HG03575 (cell line): ENCODE measurements around the gene NISCH.

Experiments used
- ATAC-seq: cut with Tn5 transposase; IDR thresholded peaks from one replicate; pipeline ENCODE4 v1.9.1; 2021; ENCODE audit not compliant: unreplicated experiment, insufficient number of reproducible peaks, low FRiP score; ENCODE audit errors: extremely low read depth

The NISCH gene

DNA sequence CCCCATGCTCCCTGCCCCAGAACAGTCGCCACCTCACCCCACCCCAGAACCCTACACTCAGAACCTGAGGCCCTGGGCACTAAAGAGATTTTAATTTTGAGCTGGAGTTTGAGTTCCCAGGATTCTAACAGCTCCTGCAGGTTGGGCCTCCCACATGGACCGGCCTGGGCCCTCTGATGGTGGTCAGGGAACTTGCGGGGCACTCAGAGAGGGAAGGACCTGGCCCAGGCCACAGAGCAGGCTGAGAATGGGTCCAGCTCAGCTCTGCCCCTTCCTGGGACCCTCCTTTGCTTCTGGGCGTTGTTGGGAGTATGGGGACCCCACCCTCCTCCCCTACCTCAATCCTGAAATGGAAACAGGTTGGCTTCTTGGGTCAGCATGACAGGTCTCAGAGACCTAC is 9.4 kb upstream of the NISCH start:
- no peak for ATAC-seq

DNA sequence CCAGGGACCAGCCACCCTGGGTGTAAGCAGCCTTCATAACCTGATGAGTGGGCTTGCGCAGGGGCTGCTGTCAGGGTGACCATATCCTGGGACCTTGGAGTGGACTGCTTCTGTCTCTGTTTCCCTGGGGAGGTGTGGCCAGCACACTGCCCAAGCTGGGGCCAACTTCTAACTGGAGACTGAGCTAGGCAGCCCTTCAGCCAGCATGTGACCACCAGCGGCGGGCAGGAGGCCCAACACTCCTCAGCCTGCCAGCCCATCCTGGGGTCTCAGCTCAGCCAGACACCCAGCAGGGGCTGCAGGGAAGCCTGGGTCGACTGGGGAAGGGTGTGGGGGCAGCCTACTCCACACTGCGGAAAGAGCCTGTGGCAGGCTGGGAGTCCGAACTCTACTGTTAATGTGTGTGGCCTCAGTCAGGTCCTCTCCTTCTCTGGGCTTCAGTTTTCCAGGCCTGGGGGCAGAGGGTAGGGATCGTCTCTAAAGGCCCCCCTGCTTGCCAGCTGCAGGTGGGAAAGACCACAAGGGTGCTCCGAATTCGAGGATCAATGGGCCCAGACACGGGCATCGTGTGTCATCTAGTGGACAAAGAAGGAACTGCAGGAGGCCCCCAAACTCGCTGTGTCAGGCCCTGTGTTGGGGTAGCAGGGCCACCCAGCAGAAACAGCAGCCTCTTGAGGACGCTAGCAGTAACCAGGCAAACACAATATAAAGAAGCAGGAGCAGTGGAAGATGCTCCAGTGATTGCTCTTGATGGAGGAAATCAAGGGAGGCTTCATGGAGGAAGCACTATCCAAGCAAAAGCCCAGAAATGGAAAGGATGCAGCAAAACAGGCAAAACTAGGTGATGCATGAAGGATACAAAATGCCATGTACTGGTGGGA is 8.5 kb upstream of the NISCH start:
- no peak for ATAC-seq

DNA sequence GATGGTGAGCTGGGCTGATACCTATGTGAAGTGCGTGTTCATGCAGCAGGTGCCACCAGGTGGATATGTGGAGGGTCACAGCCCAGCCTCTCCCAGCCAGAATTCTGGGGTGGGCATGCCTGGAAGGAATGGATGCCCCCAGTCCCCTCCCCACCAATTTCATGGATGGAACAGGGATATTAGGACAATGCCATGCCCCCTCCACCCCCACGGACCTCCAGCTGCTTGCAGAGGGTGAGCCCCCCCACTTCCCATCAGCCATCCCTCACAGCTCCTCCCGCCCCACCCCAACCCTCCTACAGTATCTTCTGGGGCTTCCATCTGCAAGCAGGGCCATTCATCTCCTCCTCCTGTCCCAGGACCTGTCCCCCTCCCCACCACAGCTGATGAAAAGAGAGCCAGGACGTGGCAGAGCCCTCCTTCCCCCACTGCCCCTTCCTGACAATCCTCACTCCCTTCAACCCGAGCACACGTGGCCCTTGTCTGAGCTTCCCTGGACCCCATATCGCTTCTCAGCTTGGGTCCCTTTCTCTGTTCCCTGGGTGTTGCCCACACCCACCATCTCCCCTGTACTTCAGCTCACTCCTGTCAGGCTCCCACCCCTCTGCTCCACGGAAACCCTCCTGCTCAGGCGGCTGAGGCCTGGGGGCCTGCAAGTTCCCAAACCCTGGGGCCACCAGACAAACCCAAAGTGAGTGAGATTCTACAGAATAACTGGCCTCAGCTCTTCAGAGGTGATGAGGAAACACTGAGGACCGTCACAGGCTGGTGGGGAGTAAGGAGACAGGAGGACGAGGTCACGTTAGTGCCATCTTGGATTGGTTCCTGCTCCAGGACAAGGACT is 7.7 kb upstream of the NISCH start:
- no peak for ATAC-seq

- no peak for ATAC-seq
Observed at GRCh38 chr3:52450489-52451236, 4.7 kb upstream of the NISCH start.

DNA sequence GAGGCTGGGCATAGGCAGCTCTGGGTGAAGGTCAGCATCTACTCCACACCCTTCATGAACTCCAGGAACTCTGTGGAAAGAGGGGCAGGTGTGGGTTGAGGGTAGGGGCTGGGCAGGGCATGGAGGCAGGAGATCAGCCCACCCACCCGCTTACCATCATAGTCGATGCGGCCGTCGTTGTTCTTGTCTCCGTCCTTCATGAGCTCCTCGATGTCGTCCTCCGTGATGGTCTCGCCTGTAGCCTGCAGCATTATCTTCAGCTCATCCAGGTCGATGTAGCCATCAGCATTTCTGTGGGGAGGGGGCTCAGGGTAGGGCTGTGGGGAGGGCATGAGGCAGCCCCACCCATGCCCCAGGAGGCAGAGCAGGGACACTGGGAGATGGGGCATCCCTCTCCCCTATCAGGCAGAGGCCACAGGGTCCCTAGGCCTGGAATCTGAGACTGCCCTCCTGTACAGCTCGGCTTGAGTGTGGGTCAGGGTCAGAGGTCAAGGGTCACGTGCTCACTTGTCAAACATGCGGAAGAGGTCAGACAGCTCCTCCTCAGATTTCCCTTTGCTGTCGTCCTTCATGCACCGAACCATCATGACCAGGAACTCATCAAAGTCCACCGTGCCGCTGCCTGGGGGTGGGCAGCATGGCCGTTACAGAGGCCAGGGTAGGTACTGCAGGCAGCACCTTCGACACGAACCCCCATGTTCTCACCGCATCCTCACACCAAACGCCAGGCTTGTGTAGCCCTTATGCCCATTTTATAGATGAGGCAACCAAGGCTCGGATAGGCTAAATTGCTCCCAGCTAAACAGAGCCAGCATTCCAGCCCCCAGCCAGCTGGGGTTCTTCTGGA is 3.9 kb upstream of the NISCH start:
- no peak for ATAC-seq

GRCh38 chr3:52452126-52452525 is 3.3 kb upstream of the NISCH start:
- no peak for ATAC-seq

DNA sequence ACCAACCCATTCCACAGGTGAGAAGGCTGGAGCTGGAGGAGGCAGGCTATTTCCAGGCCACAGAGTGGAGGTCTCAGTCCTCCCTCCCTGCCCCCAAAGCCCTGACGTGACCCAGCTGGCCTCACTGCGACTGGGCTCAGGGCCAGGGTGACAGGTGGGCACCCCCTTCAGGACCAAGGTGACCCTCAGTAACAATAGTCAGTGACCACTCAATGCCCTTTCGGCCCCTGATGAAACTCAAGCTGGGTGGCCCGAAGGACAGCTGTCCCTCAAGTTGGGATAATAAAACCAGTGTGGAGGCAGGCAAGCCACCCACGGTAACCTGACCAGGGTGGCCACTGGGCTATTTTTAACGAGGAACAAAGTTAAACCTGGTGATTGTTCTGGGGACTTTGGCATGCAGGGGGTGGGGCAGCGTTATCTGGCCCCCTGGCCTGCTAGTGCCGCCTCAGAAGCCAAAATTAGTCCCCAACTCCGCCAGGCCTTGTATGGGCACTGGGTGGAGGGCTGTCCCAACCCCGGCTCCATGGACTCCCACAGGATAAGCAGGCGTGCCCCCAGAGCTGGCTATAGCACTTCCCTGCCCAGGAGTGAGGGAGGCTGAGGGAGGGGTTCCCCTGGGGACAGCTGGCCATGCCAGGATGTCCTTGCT is 2.7 kb upstream of the NISCH start:
- ATAC-seq = no peak

GRCh38 chr3:52453496-52454249 is 1.7 kb upstream of the NISCH start, which contains the start of gene TNNC1:
Gene TNNC1, minus strand, starts transcription at chr3:52454041. Its CDS starts 26 bp downstream, at chr3:52454015.
- ATAC-seq = no peak

DNA sequence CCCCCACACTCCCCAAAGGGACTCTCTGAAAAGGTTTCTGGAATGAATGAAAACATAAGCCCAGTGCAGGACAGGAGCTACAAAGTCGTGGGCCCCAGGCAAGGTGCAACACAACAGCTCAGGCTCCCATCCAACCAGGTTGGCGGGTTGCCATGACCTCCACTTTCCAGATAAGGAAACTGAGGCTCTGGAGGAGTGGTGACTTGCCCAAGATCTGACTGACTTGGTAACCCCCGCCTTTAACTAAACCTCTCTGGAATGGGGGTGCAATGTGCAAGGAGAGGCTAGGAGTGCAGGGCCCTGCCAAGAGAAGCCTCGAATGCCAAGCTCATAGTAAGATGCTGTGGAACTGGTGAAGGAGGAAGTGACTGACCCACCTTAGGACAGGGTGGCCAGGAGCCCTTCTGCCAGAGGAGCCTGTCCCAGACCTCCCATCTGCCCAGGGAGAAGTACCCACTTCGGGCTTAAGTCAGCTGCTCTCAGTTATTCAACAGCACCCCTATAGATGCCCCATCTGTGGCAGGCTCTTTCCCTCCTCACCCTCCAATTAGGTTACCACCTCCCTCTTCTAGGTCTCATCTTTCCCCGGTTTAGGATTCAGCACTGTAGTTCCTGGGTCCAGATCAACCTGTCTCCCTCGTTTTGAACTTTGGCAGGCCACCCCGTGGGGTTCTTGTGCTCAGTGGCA is 1.0 kb upstream of the NISCH start:
- ATAC-seq = no peak

DNA sequence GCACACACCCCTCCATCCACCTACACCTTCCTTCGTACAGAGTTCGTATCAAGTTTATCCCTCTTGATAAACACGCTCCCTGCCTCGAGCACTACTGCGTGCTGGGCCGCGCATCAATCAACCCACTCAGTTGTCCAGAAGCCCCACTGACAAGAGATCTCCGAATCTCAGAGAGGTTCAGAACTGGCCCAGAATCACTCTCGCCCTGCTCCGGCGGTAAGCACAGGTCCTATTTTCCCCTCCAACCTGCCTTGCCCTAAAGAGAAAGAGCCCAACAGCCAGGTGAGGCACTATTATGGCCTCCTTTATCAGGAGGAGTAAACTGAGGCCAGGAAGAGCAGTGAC is 494 bp upstream of the NISCH start:
- ATAC-seq = no peak

- no peak for ATAC-seq
Observed at GRCh38 chr3:52456169-52456799, 880 bp downstream of the NISCH start.

DNA sequence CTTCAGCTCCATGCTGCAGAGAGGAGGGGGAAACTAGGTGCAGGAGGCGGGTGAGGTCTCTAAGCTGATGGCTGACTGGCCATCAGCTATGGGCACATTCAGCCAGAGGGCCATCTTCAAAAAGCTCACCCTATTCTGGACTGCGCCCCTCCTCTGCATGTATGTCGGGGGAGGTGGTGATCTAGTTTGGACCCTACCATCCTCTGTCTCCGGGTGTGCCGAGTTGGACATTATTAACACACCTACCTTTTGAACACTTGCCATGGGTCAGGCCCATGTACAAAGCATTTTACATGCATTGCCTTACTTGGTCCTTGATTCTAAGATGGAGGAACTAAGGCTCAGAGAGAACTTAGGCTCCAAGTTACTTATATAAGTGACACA is 1.4 kb downstream of the NISCH start:
- no peak for ATAC-seq

- no peak for ATAC-seq
Observed at GRCh38 chr3:52458031-52458760, 2.8 kb downstream of the NISCH start.

DNA sequence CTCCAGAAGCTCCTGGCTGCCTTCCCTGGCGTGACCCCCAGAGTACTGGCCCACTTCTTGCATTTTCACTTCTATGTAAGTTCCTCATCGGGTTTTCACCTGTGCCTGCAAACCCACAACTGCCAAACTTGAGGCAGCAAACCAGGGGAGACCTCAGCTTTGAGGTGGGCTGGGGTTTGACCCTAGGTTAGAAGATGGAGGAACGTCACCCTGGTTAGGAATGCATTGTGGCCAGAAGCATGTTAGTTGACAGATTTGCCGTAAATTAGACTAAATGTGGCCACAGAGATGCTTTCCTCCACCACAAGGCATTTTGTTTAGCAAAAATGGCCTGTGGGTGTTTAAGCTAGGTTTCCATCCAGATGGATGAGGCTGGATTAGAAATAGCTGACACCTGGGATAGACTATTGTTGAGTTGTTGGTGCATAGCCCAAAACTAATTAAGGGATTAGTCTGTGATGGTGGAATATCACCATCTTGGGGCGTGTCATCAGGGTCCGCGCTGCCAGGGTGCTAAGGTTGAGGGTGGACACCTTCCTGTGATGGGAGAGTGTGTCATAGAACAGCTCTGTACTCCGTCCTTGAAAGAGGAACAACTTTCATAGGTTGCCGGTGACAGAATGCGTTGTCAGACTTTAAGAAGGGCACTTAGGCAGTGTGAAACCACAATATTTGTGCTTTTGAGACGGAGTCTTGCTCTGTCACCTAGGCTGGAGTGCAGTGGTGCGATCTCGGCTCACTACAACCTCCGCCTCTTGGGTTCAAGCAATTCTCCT is 3.6 kb downstream of the NISCH start:
- ATAC-seq = no peak

- no peak for ATAC-seq
Observed at GRCh38 chr3:52461874-52462273, 6.5 kb downstream of the NISCH start.
